ENCODE measurements around the gene IQGAP2.

The IQGAP2 gene

DNA sequence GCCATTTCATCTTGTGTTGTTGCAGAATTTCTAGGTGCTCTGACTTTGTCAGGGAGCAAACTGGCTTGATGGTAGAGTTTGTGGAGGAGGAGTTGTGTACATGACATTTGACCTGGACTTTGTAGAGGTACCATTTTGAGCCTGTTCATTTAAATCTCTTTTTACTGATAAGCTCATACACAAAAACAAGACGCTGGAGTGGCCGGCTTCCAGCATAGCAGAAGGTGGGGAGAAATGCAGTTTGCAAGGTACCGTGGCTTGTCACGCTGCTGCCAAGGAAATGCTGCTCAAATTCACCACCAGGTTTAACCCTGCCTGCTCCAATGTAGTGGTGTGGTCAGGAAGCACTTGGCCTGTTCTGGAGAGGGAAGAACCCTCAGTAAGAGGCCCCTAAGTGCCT is 18.9 kb upstream of the IQGAP2 start:
- no peak for DNase-seq

DNA sequence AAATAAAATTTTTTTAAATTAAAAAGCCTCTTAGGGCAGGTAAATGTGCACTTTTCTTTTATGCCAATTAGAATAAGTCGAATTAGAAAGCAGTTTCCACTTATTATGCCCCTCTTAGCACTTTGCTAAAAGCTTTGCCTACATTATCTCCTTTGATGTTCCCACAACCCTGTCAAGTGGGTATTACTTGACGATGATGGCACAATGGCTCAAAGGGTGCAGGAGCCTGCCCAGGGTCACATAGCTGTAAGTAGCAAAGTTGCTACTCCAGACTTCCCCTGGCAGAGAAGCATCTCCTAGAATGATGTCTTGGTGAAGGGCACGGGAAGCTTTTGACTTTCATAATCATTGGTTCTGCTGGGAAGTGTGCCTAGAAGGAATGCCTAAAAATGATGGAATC is 18.4 kb upstream of the IQGAP2 start:
- DNase-seq, result no peak

DNA sequence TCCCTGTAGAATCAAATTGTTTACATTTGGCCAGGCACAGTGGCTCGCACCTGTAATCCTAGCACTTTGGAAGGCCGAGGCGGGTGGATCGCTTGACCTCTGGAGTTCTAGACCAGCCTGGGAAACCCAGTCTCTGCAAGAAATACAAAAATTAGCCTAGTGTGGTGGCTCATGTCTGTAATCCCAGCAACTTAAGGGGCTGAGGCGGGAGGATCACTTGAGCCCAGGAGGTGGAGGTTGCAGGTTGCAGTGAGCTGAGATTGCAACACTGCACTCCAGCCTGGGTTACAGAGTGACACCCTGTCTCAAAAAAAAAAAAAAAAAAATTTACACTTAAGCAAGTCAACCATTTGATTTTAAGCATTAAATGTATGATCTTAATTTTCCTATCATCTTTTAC is 17.5 kb upstream of the IQGAP2 start:
- no peak for DNase-seq

DNA sequence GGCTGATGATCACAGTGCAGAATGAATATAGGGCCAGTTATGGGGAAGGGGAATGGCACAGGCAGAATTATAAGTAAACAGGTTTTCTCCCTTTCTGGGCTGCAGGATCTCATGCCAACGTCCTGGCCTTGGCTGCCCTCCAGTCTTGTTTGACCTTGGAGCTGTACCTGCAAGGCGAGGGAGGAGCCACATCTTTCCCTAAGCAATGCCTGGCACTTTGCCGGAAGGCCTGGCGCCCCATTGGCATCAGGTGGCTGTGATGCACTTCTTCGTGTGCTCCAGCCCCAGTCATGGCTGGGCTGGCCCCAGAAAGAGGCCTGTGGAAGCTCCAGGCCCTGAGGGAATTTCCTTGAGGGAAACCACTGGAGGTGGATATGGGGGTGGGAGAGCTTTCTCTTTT is 16.7 kb upstream of the IQGAP2 start:
- no peak for DNase-seq

GRCh38 chr5:76388236-76388635 is 14.8 kb upstream of the IQGAP2 start:
- no peak for DNase-seq

- DNase-seq, result no peak
Measured at GRCh38 chr5:76388791-76389512, 14.1 kb upstream of the IQGAP2 start.

- DNase-seq, result no peak
Measured at GRCh38 chr5:76389513-76390154, 13.5 kb upstream of the IQGAP2 start.

DNA sequence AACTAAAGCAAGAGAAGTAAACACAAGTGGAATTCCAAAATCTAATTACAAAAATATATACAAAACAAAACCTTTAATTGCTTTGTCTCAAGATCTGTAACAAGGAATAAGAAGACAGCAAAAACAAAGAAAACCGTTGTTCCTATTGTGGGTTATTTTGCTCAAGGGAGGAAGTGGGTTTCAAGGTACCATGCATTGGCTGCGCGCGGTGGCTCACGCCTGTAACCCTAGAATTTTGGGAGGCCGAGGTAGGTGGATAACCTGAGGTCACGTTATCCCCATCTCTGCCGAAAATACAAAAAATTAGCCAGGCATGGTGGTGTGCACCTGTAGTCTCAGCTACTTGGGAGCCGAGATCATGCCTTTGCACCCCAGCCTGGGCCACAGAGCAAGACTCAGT is 12.1 kb upstream of the IQGAP2 start:
- no peak for DNase-seq

- no peak for DNase-seq
Measured at GRCh38 chr5:76393035-76393680, 9.9 kb upstream of the IQGAP2 start.

GRCh38 chr5:76397200-76397599 is 5.9 kb upstream of the IQGAP2 start:
- no peak for DNase-seq

DNA sequence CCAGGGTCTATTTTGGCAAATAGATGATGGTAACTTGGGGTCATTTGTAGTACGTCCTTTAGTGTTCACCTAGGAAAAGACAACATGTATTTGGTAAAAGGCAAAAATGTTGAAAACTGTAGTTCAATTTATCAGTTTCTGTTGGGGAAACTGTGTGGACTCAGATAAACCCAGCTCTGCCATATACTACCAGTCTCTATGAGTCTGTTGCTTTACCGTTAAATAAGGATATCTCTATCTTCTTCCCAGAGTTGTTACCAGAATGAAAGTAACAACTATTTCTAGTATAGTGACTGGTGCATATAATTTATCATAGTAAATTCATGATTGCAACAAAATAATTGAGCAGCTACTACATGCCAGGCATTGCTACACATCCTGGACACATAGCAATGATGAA is 3.8 kb upstream of the IQGAP2 start:
- DNase-seq, result no peak

DNA sequence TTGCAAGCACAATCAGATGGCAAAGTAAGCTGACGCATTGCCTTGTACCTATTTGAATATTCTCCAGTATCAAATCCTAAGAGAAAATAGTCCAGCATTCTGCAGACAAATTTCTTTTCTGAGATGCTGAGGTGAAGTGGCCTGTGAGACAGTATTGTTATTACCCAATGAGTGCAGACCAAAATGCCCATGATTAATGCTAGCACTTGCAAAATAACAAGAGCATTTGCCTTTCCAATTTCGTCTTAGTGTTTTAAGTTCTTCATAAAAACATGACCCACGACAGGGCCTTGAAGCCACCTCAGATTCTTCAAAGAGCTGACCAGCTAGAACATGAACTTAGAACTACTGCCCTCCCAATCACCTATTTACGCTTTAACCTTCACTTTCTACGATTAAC is 2.6 kb upstream of the IQGAP2 start:
- DNase-seq, result no peak

GRCh38 chr5:76401801-76402250 is 1.3 kb upstream of the IQGAP2 start:
- no peak for DNase-seq

DNA sequence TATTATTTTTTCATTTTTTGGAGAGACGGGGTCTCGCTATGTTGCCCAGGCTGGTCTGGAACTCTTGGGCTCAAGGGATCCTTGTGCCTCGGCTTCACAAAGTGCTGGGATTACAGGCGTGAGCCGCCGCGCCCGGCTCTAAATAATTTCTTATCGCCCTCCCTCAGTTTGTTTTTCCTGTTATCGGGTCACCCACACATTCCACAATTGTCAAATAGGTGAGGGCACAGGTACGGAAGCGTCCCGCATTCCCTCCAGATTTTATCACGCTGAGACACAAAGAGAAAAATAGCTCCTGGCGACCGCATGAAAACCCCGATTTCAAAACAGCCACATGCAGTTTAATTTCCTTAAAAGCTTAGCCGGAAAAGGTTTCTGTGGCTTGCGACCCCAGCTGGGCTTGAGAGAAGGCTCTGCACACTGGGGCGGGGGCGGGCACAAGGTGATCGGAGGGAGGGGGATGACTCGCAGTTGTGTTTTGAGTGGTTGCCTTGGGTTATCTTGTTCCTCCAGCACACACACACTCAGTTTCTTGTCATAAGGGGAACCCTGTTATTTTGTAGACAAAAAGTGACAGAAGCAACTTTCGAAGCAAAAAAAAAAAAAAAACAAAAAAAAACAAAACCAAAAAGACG is 717 bp upstream of the IQGAP2 start:
- DNase-seq, result peak; percentile 92 to 95

- DNase-seq, result peak; percentile 39 to 41
Measured at GRCh38 chr5:76403766-76404222, 709 bp downstream of the IQGAP2 start.

- DNase-seq, result peak; percentile 16 to 39
Measured at GRCh38 chr5:76404223-76405211, 1.4 kb downstream of the IQGAP2 start.

- DNase-seq, result no peak
Measured at GRCh38 chr5:76406014-76406413, 2.9 kb downstream of the IQGAP2 start.

DNA sequence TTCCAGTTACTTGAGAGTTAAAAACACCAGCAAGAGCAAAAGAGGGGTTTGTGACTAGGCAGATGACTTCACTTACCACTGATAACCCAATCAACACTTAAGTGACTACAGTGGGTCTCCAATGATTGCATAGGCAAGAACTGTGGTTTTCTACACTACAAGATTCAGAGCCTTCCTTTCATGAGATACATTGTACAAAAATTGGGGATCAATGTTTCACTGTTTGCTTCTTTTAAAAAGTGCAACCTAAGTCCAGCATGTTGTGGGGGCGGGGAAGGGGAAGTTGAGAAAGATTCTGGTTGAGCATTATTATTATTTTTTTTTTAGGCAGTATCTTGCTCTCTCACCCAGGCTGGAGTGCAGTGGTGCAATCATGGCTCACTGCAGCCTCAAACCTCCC is 3.6 kb downstream of the IQGAP2 start:
- no peak for DNase-seq

- DNase-seq, result no peak
Measured at GRCh38 chr5:76408104-76408654, 5.1 kb downstream of the IQGAP2 start.

- no peak for DNase-seq
Measured at GRCh38 chr5:76412511-76412910, 9.4 kb downstream of the IQGAP2 start.

DNA sequence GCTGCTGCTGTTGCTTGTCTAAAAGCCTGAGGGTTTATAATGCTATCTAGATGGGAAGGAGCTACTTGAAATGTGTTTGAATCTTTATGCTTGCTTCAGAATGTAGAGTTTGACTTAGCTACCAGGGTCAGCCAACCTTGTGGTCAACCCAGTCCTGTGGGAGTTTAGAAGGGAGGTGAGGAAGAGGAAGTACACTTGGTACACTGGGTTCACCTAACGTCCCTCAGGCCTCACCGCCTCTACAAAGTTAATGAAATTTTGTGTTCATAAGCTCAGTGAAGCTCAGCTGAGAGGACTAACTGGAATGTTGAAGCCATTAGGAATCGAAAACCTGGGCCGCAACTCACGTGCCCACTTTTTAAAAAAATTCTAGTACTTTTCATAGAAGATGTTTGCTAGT is 10.7 kb downstream of the IQGAP2 start:
- peak; percentile 25 to 46 for DNase-seq

DNA sequence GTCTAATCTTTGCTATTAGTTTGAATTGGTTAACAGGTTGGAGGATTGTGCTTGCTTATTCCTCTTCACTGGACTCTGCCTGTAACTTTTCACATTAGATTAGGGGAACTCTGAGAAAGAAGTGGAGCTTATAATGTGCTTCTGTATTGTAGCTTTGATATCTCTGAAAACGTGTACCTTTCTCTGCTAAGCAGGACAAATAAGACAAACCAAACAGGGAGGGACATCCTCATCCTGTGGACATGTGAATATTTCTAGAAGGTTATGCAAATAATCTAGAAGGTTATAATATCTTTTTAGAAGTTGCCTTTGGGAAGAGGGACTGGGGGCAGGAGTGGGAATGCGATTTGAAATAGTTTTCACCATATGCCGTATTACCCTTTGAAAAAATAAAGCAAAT is 11.7 kb downstream of the IQGAP2 start:
- DNase-seq, result no peak

Data from Kasumi-1 (cell line).